Uterus (tissue), 4 donors: ENCODE measurements around the gene TTC23. TPM values are rescaled to one million over a fixed set of nuclear protein-coding genes. Genes with fewer than 3 reads are reported as not detected.

Experiments
- DNase-seq, 2 donors: peaks; one replicate each; pipeline ENCODE4 v3.0.0-alpha.2; 2019 to 2020
- H3K27ac ChIP-seq, 2 donors: fragments of 200-600 bp; sonication (generic); 1 replicate in 1 of 2; 2 replicates in 1 of 2; pipeline ENCODE4 v1.5.1; 2016 to 2018
- H3K27me3 ChIP-seq, 2 donors: fragments of 200-600 bp; sonication (generic); one replicate each; pipeline ENCODE4 v1.5.1; 2018 to 2019; ENCODE audit warnings: control low read depth in 1 of 2
- H3K36me3 ChIP-seq, 2 donors: fragments of 200-600 bp; sonication (generic); one replicate each; pipeline ENCODE4 v1.5.1; 2019; ENCODE audit warnings: control low read depth in 1 of 2
- H3K4me1 ChIP-seq, 2 donors: fragments of 200-600 bp; sonication (generic); one replicate each; pipeline ENCODE4 v1.5.1; 2018 to 2019; ENCODE audit warnings: control low read depth in 1 of 2
- H3K4me3 ChIP-seq, 2 donors: fragments of 200-600 bp; sonication (generic); 1 replicate in 1 of 2; 2 replicates in 1 of 2; pipeline ENCODE4 v1.5.1; 2018 to 2019; ENCODE audit warnings: mild to moderate bottlenecking in 1 of 2
- H3K9me3 ChIP-seq, 2 donors: fragments of 200-600 bp; sonication (generic); one replicate each; pipeline ENCODE4 v1.5.1; 2019; ENCODE audit warnings: control low read depth in 1 of 2
- POLR2A ChIP-seq, 2 donors: fragments of 450-650 bp; IDR thresholded peaks; one replicate each; pipeline ENCODE4 v1.6.1; 2016; ENCODE audit warnings: antibody characterized with exemption in 2 of 2, mild to moderate bottlenecking in 1 of 2, moderate library complexity in 1 of 2
- intact Hi-C: fragments of 100-400 bp; cut with DNase I; formaldehyde crosslinking; loops from one replicate; pipeline ENCODE4 v1.15.1; 2023; ENCODE audit warnings: low total_unique reads
- total RNA-seq, 4 donors: library from RNA; depleted of rRNA in 3 of 4; stranded (reverse); fragments of >200 nt in 3 of 4; gene quantifications; one replicate each; pipeline versions ENCODE4 v1.1.0 to v1.2.4, GENCODE V29; 2014 to 2023
- TF ChIP-seq, protein P1 (sequence below), 4 experiments: fragments of 200-600 bp in 2 of 4; fragments of 450-650 bp in 2 of 4; sonication (generic) in 2 of 4; IDR thresholded peaks; one replicate each; pipeline ENCODE4 v1.5.1; 2016 to 2019; ENCODE audit warnings: antibody characterized with exemption in 4 of 4, mild to moderate bottlenecking in 2 of 4, moderate library complexity in 1 of 4
- donor health status: DM: yes; HTN: yes; CAD: no.

TTC23 gene
- total RNA-seq, 4 donors from 2014 or later, result 10.0 to 54.1 (median 31.0) TPM

DNA sequence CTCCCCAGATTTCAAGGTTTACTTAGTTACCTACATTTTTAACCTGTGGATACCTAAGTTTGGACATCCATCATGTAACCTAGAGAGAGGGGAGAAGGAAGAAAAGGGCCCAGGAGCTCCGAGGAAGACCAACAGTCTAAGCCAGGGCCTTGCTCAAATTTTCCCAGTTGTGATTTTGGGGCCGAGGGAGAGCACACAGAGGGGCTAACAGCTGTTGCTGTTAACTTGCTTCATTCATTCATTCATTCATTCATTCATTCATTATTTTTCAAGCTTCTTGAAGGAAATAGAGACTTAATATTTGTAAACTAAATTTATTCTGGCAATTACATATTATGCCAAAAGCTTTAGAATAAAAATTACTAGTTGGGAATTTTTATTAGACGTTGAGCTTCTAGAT lies 121.6 kb downstream of the TTC23 start:
- H3K9me3 ChIP-seq, result no peaks in the 10 kb centered on the region
- H3K4me1 ChIP-seq, result peaks cover 4 to 18% of the 10 kb centered on the region in 2 donors
- intact Hi-C loops, result no loop called here
- H3K27ac ChIP-seq, result no peak overlapping the region
- no peak for DNase-seq
- TF ChIP-seq, protein P1, sequence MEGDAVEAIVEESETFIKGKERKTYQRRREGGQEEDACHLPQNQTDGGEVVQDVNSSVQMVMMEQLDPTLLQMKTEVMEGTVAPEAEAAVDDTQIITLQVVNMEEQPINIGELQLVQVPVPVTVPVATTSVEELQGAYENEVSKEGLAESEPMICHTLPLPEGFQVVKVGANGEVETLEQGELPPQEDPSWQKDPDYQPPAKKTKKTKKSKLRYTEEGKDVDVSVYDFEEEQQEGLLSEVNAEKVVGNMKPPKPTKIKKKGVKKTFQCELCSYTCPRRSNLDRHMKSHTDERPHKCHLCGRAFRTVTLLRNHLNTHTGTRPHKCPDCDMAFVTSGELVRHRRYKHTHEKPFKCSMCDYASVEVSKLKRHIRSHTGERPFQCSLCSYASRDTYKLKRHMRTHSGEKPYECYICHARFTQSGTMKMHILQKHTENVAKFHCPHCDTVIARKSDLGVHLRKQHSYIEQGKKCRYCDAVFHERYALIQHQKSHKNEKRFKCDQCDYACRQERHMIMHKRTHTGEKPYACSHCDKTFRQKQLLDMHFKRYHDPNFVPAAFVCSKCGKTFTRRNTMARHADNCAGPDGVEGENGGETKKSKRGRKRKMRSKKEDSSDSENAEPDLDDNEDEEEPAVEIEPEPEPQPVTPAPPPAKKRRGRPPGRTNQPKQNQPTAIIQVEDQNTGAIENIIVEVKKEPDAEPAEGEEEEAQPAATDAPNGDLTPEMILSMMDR (IDR thresholded peaks at IDR 0.05), result no peak
- no peak for TF ChIP-seq POLR2A (IDR thresholded peaks at IDR 0.05)
- H3K27me3 ChIP-seq, result no peaks in the 10 kb centered on the region
- no peaks in the 10 kb centered on the region for H3K36me3 ChIP-seq
- H3K4me3 ChIP-seq, result no peak overlapping the region

DNA sequence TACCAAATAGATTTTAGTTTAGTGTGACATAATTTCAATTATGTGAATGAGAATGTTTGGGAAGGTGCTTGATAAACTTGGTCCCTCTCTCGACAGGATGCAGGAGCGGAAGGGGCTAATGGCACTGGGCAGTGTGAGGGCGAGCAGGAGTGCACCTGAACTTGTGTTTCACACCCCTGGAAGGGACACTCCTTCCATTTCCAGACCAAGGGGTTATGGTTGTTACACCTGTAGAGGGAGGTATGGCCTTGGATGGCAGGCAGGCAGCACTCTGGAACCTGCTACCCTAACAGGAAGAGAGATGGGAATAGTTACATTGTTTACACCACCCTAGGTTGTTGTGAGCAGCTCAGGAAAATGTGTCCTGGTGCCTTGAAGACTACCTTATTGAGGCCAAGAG lies 122.5 kb downstream of the TTC23 start:
- Histone ChIP-seq H3K9me3 (no peaks in the 10 kb centered on the region), H3K4me3 (no peak overlapping the region), H3K4me1 (peaks cover 4 to 18% of the 10 kb centered on the region in 2 donors), H3K27ac (no peak overlapping the region), H3K36me3 (no peaks in the 10 kb centered on the region), H3K27me3 (no peaks in the 10 kb centered on the region)
- DNase-seq, result no peak
- intact Hi-C loops, result no loop called here
- TF ChIP-seq POLR2A (IDR thresholded peaks at IDR 0.05), result no peak
- TF ChIP-seq, protein P1 (IDR thresholded peaks at IDR 0.05), result no peak

DNA sequence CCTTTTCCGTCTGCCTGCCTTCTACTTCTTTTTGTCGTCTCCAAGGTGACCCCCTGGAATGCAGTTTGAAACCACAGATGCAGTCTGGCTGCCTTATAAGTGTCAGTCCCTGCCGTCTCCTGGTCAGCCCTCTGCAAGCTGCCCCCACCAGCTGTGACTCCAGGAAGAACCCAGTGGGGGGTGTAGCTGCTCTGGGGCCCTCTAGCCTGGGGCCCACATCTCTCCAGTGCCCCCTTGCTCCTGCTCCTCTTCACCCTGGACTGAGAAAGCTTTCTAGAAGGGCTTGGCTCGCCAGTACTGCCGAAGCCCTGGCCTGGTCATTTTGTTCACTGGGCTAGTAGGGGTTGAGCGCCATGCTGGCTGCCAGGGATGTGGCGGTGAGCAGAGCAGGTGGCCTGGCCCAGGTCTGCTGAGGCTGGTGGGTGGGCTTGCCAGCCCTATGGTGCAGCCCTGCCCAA lies 123.2 kb downstream of the TTC23 start:
- H3K27me3 ChIP-seq, result no peaks in the 10 kb centered on the region
- TF ChIP-seq POLR2A (IDR thresholded peaks at IDR 0.05), result no peak
- intact Hi-C loops, result no loop called here
- H3K9me3 ChIP-seq, result no peaks in the 10 kb centered on the region
- H3K4me3 ChIP-seq, result no peak overlapping the region
- H3K4me1 ChIP-seq, result peaks cover 4 to 18% of the 10 kb centered on the region in 2 donors
- no peaks in the 10 kb centered on the region for H3K36me3 ChIP-seq
- no peak overlapping the region for H3K27ac ChIP-seq
- DNase-seq, result no peak

DNA sequence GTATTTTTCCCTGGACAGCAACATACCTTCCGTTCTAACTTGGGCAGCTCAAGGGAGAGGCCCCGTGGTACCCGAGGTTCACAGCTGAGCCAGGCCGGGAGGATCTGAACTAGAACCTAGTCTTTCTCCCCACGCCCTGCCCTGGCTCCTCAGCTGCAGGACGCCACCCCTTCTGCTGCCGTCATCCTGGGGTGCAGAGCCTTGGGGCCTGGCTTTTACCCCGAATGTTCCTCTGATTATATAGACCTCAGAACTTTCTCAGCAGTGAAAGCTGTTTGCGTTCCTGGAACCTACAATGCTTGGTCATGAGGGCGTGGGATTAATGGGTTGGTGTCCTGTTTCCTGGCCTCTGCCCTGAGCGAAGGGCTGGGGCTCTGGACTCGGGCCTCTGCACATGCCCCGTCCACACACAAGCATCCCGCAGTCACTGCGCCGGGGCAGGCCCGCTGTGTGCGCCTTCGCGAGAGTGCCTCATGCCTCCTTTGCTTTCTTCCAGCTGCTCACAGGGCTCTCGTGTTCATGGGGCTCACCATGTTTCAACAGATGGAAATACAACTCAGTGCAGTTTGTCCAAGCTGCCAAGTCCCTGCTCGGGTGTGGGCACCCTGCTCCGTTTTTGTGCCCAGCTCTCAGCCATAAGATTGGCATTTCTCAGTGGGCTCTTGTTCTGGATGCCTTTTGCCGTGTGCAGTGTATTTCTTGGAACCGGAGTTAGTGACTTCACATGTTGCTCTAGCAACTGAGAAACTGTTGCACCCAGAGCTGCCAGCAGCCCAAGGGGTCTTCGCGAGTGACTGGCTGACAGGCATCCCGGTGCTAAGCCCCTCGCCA lies 124.1 kb downstream of the TTC23 start:
- H3K9me3 ChIP-seq, result no peaks in the 10 kb centered on the region
- DNase-seq, result no peak
- intact Hi-C loops, result no loop called here
- no peaks in the 10 kb centered on the region for H3K27me3 ChIP-seq
- H3K4me3 ChIP-seq, result no peak overlapping the region
- H3K36me3 ChIP-seq, result no peaks in the 10 kb centered on the region
- TF ChIP-seq, protein P1 (IDR thresholded peaks at IDR 0.05), result no peak
- TF ChIP-seq POLR2A (IDR thresholded peaks at IDR 0.05), result no peak
- peak overlapping the region; percentile 75 to 85 for H3K27ac ChIP-seq
- H3K4me1 ChIP-seq, result peaks cover 4 to 18% of the 10 kb centered on the region in 2 donors

DNA sequence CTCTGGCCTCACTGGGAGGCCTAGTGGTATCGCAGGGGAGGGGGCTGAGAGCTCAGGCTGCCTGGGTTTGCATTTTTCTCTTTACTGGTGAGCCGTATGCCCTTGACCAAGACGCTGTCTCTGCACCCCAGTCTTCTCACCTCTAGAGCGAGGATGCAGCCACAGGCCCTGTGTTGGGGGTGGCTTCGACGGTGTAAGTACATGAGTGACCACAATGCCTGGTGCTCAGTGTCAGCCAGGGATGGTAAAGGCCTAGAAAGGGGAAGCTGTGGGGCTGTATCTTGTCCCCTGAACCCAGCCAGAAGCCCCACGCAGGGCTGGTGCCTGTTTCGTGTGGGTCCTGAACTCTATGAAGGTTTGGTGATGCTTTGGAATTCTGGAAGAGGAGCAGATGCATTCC lies 124.7 kb downstream of the TTC23 start:
- Histone ChIP-seq H3K4me3 (no peak overlapping the region), H3K27ac (peak overlapping the region; percentile 75 to 85), H3K36me3 (no peaks in the 10 kb centered on the region), H3K9me3 (no peaks in the 10 kb centered on the region), H3K27me3 (no peaks in the 10 kb centered on the region), H3K4me1 (peaks cover 4 to 18% of the 10 kb centered on the region in 2 donors)
- TF ChIP-seq POLR2A (IDR thresholded peaks at IDR 0.05), result no peak
- DNase-seq, result no peak
- intact Hi-C loops, result no loop called here

DNA sequence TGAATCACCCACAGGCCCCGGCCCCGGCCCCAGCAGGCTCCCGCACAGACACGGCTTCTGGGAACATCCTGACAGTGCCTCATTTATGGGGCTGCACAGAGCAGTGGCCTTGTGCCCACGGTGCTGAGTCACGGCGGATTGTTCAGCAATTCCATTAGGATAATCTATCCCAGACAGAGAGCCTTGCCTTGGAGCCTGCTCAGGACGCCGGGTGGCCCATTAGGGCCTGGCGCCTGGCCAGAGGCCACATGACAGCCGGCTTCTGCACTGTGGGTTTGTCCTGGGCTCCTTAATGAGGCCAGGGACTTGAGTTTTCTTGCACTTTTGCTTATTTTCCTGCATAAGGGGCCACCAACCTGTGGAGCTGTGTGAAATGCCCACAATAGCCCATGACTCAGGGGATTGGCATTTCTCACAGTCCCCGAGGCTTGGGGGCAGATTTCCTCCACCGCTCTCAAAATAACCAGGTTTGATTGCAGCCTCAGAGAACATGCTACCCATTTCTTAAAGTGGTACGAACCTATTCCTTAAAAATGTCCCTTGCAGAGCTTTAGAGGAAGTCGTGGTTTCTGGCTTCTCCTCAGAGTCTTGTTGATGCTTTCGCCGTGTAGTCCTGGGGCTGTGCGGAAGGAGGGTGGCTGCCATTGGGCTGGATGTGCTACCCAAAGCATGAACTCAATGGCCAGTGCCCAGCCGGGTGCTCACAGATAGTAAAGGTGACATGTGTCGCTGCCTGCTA lies 125.5 kb downstream of the TTC23 start:
- Histone ChIP-seq H3K4me3 (peak overlapping the region in 1 of 2 donors; percentile 8), H3K9me3 (no peaks in the 10 kb centered on the region), H3K27ac (peak overlapping the region; percentile 75 to 85), H3K4me1 (peaks cover 4 to 18% of the 10 kb centered on the region in 2 donors), H3K36me3 (no peaks in the 10 kb centered on the region), H3K27me3 (no peaks in the 10 kb centered on the region)
- TF ChIP-seq POLR2A (IDR thresholded peaks at IDR 0.05), result no peak
- intact Hi-C loops, result no loop called here
- DNase-seq, result peak; percentile 80 to 86
